ENCODE measurements around the gene ATP8B4.

GRCh38 chr15:50009634-50010033 lies 109.4 kb downstream of the ATP8B4 start:
- no peak for TF ChIP-seq POLR2A (IDR thresholded peaks at IDR 0.05)
- TF ChIP-seq CTCF (IDR thresholded peaks at IDR 0.05), result no peak

All from right lobe of liver (tissue), 4 donors.